SKM-1 (cell line): Measurements from ENCODE around the gene PRAMEF7.
"Not testable (repeated sequence)": the region's sequence is repeated elsewhere in the genome, so short reads cannot be mapped to it uniquely, and the experiment has no call there.

Experiments used
- DNase-seq: peaks from one replicate; lab custom pipeline; 2025; ENCODE audit not compliant: unreplicated experiment; lab: John Stamatoyannopoulos, UW

Gene PRAMEF7

DNA sequence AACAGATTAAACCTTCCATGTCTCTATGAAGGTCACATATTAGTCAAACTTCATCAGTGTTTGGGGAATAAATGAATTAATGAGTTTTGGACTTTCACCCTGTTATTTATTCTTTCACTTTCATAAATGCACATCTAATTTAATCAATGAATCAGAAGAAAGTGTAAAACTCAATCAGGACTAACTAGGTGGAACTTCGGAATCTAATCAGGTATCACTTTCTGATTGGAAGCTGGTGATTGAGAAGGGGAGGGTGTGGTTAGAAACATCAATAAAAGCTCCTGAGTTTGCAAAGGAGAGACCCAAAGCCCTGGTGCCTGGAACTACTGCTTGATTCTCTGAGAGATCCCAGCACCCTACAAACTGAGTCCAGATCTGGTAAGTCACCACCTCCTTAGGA, at the start of gene PRAMEF7:
TSS of gene PRAMEF7 (plus strand) at position 301 of the 400 bp plus-strand sequence. CDS start 1,083 bp downstream, outside the sequence.
- DNase-seq = not testable (repeated sequence)

DNA sequence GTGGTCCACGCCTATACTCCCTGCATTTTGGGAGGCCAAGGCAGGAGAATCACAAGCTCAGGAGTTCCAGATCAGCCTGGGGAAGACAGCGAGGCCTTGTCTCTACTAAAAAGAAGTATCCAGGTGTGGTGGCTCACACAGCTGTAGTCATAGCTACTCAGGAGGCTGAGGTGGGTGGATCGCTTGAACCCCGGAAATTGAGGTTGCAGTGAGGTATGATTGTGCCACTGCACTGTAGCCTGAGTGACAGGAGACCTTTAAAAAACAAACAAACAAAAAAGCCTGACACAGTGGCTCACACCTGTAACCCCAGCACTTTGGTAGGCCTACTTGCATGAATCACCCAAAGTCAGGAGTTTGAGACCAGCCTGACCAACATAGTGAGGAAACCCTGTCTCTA, 38.0 kb upstream of the PRAMEF7 start:
- DNase-seq = not testable (repeated sequence)

DNA sequence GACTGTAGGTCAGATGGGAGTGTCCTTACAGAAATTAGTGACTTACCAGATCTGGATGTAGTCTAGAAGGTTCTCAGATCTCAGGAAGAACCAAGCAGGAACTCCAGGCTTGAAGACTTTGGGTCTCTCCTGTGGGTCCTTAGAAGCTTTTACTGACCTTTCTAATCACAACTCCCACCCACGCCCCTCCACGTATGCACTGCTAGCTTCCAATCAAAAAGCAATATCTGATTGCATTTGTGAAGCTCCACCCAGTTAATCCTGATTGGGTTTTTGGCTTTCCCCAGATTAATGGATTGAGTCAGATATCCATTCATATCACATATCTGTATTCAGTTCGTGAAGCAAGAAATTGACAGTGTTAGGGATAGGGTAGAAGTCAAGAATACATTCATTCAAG, 30.3 kb upstream of the PRAMEF7 start, which contains the start of gene PRAMEF4:
TSS of gene PRAMEF4 (minus strand) at position 101 of the 400 bp plus-strand sequence. CDS start 2,807 bp downstream, outside the sequence.
- DNase-seq = not testable (repeated sequence)

DNA sequence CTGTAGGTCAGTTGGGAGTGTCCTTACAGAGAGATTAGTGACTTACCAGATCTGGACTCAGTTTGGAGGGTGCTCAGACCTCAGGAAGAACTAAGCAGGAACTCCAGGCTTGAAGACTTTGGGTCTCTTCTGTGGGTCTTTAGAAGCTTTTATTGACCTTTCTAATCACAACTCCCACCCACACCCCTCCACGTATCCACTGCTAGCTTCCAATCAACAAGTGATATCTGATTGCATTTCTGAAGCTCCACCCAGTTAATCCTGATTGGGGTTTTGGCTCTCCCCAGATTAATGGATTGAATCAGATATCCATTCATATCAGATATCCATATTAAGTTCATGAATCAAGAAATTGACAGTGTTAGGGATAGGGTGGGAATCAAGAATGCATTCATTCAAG, 18.2 kb upstream of the PRAMEF7 start, which contains the start of gene PRAMEF10:
TSS of gene PRAMEF10 (minus strand) at position 101 of the 400 bp plus-strand sequence. CDS start 2,423 bp downstream, outside the sequence.
- not testable (repeated sequence) for DNase-seq

DNA sequence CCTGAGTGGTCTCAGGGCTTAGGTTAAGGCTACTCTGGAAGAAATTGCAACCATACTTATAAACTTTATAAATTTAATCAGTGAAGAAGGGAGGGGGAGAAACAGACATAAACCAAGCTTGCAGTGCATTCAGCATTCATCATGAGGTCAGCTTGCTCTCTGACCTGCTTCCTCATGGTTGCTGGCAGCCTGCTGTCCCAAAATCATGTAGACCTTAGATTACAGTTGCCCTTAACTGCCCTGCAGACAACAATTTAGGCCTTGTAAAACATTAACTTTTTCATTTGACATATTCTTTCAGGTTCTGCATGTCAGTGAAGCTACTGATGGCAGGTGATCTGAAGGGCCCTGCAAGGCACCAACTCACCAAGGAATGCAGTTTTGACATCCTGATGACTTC, 17.2 kb upstream of the PRAMEF7 start:
- DNase-seq = not testable (repeated sequence)

DNA sequence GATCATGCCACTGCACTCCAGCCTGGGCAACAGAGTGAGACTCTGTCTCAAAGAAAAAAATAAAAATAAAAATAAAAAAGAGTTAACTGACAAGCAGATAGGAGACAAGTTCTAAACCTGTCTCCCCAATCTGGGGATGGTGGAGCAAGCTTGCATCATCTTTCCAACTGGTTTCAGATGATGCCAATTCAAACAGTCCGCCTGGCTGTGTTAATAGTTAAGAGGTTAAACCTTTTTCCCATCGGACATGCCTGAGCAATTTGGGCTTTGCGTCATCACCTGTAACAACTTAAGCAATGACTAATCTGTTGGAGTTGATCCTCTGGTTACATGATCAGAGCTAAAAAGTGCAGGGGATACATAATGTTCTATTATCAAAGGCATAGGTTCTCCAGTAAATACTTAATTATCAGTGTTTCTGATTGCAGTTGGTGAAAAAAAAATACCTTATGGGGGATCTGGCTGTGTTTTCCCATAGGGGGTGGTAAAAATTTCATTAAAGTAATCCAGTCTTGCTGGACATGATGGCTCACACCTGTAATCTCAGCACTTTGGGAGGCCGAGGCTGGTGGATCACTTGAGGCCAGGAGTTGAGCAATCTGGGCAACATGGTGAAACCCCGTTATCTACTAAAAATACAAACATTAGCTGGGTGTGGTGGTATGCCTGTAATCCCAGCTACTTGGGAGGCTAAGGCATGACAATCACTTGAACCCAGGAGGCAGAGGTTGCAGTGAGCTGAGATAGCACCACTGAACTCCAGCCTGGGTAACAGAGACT, 12.4 kb upstream of the PRAMEF7 start:
- not testable (repeated sequence) for DNase-seq

DNA sequence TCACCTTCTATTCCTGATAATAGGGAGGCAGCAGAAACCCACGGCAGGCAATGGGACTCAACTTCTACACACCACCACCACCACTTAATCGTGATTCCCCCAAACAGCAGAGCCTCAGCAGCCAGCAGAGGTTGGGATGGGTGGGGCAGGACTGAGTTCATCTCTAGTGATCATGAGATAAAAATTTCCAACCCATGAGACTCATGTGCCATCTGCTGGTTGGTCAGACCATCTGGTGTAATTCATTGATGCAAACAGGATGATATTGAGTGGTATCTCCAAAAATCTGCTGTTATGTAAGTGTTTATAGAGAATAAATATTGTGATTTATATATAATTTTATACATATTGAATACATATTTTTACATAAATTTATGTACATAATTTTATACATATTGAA, 5.3 kb downstream of the PRAMEF7 start:
- DNase-seq = not testable (repeated sequence)

DNA sequence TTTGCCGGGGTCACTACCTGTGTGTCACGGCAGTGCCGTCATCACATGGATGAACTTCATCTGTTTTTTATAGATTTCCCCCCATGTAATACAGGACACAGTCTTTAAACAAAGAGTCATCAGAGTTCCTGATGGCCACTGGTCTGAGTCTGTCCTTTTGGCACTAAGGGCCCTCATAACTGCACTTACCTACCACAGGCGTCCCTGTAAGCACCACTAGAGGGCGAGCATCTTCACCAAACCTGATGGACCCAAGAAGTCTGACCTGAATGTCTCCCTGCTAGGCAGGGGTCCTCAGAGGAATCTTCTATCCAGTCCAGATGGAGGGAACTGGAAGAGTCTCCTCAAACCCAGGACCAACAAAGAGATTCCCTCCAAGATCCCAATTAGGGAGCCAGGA, 8.0 kb downstream of the PRAMEF7 start:
- not testable (repeated sequence) for DNase-seq

DNA sequence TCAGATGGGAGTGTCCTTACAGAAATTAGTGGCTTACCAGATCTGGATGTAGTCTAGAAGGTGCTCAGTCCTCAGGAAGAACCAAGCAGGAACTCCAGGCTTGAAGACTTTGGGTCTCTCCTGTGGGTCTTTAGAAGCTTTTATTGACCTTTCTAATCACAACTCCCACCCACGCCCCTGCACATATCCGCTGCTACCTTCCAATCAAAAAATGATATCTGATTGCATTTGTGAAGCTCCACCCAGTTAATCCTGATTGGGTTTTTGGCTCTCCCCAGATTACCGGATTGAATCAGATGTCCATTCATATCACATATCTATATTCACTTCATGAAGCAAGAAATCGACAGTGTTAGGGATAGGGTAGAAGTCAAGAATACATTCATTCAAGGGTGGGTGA, 31.1 kb downstream of the PRAMEF7 start, which contains the start of gene PRAMEF6:
TSS of gene PRAMEF6 (minus strand) at position 101 of the 400 bp plus-strand sequence. CDS start 5,062 bp downstream, outside the sequence.
- DNase-seq = not testable (repeated sequence)
